ENCODE data around the gene COL4A2.

- TF ChIP-seq, protein P1, sequence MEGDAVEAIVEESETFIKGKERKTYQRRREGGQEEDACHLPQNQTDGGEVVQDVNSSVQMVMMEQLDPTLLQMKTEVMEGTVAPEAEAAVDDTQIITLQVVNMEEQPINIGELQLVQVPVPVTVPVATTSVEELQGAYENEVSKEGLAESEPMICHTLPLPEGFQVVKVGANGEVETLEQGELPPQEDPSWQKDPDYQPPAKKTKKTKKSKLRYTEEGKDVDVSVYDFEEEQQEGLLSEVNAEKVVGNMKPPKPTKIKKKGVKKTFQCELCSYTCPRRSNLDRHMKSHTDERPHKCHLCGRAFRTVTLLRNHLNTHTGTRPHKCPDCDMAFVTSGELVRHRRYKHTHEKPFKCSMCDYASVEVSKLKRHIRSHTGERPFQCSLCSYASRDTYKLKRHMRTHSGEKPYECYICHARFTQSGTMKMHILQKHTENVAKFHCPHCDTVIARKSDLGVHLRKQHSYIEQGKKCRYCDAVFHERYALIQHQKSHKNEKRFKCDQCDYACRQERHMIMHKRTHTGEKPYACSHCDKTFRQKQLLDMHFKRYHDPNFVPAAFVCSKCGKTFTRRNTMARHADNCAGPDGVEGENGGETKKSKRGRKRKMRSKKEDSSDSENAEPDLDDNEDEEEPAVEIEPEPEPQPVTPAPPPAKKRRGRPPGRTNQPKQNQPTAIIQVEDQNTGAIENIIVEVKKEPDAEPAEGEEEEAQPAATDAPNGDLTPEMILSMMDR (conservative IDR thresholded peaks at IDR 0.05; ENCODE audit: low read length) = no peak
- no peak for TF ChIP-seq EZH2phosphoT487 (IDR thresholded peaks at IDR 0.05; ENCODE audit: borderline replicate concordance)
These were observed 159.3 kb downstream of the COL4A2 start for GRCh38 chr13:110466266-110466915.
